B cell (primary cell): ENCODE data around the gene DIO2. TPM values are rescaled to one million over a fixed set of nuclear protein-coding genes. Genes with fewer than 3 reads are reported as not detected.

ENCODE experiments used
- ATAC-seq: fragments of 200-7000 bp; cut with Tn5 transposase; one replicate; pipeline ENCODE4 v1.10.0; 2021; ENCODE audit warnings: low read depth, mild to moderate bottlenecking, moderate number of reproducible peaks, moderate library complexity
- CTCF ChIA-PET: fragments of 350-600 bp; sonication (Branson Sonifier 250); formaldehyde crosslinking; loops from one replicate; lab custom pipeline; 2021; ENCODE audit warnings: antibody characterized with exemption, inconsistent platforms; lab: Charles Lee
- POLR2A ChIA-PET: fragments of 350-600 bp; sonication (Branson Sonifier 250); formaldehyde crosslinking; loops from one replicate; lab custom pipeline; 2021; ENCODE audit warnings: antibody characterized with exemption; lab: Charles Lee
- DNase-seq: peaks from one replicate; pipeline ENCODE4 v3.0.0; 2013
- H2AFZ ChIP-seq: 2 replicates; pipeline ENCODE4 v1.6.1; 2012; ENCODE audit warnings: mild to moderate bottlenecking, low read depth, low read length; ENCODE audit not compliant: insufficient read depth, poor library complexity, severe bottlenecking
- H3K27ac ChIP-seq, 2 donors: 1 replicate in 1 of 2; 2 replicates in 1 of 2; pipeline ENCODE4 v1.5.1; 2012 to 2013; ENCODE audit warnings: low read length in 2 of 2, mild to moderate bottlenecking in 2 of 2, moderate library complexity in 1 of 2
- H3K27me3 ChIP-seq, 4 experiments: fragments of 200-600 bp in 1 of 4; sonication (generic) in 1 of 4; replicated peaks in 1 of 4; 1 replicate in 2 of 4; 2 replicates in 2 of 4; pipeline versions ENCODE4 v1.6.1 to v1.7.0; 2013 to 2016; ENCODE audit warnings: low read length in 3 of 4, mild to moderate bottlenecking in 2 of 4, mixed read lengths in 1 of 4, moderate library complexity in 1 of 4; ENCODE audit not compliant: insufficient read depth in 4 of 4, control insufficient read depth in 3 of 4; ENCODE audit errors: control extremely low read depth in 1 of 4
- H3K36me3 ChIP-seq, 2 experiments: replicated peaks in 1 of 2; 1 replicate in 1 of 2; 2 replicates in 1 of 2; pipeline versions ENCODE4 v1.6.1 to v1.7.1; 2013; ENCODE audit warnings: low read length in 1 of 2; ENCODE audit not compliant: insufficient read depth in 2 of 2, control insufficient read depth in 1 of 2; ENCODE audit errors: control extremely low read depth in 1 of 2, extremely low read depth in 1 of 2
- H3K4me1 ChIP-seq, 2 donors: fragments of 200-600 bp in 1 of 2; sonication (generic) in 1 of 2; 1 replicate in 1 of 2; 2 replicates in 1 of 2; pipeline versions ENCODE4 v1.5.1 to v1.6.1; 2013 to 2017; ENCODE audit warnings: low read length in 2 of 2; ENCODE audit not compliant: control insufficient read depth in 2 of 2, insufficient read depth in 2 of 2
- H3K4me2 ChIP-seq: replicated peaks from 2 replicates; pipeline ENCODE3; 2012; ENCODE audit warnings: mild to moderate bottlenecking, low read depth, low read length; ENCODE audit not compliant: poor library complexity, severe bottlenecking
- H3K4me3 ChIP-seq, 5 experiments: fragments of 200-600 bp in 1 of 5; sonication (generic) in 1 of 5; 1 replicate in 3 of 5; 2 replicates in 2 of 5; pipeline versions ENCODE4 v1.5.1 to v1.7.0; 2011 to 2016; ENCODE audit warnings: low read length in 4 of 5, mild to moderate bottlenecking in 4 of 5, low read depth in 2 of 5, control low read depth in 1 of 5, moderate library complexity in 1 of 5; ENCODE audit not compliant: insufficient read depth in 1 of 5; ENCODE audit errors: control extremely low read depth in 1 of 5, extremely low read depth in 1 of 5
- H3K79me2 ChIP-seq: fragments of 200-600 bp; sonication (generic); one replicate; pipeline ENCODE4 v1.6.0; 2016; ENCODE audit warnings: low read length; ENCODE audit not compliant: control insufficient read depth, insufficient read depth
- H3K9ac ChIP-seq: fragments of 200-600 bp; sonication (generic); 2 replicates; pipeline ENCODE4 v1.6.1; 2017; ENCODE audit warnings: mild to moderate bottlenecking, low read length, moderate library complexity
- H3K9me3 ChIP-seq, 3 donors: one replicate each; pipeline versions ENCODE4 v1.6.1 to v1.7.1; 2013; ENCODE audit warnings: low read length in 2 of 3; ENCODE audit not compliant: control insufficient read depth in 2 of 3, insufficient read depth in 1 of 3; ENCODE audit errors: control extremely low read depth in 1 of 3
- H4K20me1 ChIP-seq: 2 replicates; pipeline ENCODE4 v1.6.0; 2012; ENCODE audit warnings: mild to moderate bottlenecking, low read length; ENCODE audit not compliant: insufficient read depth, control insufficient read depth, poor library complexity, severe bottlenecking
- H3K27ac Mint-ChIP-seq: one replicate; pipeline ENCODE4 v1.8.0; 2021; ENCODE audit warnings: mixed read lengths
- H3K27me3 Mint-ChIP-seq: one replicate; pipeline ENCODE4 v1.8.0; 2021; ENCODE audit warnings: mixed read lengths
- H3K4me1 Mint-ChIP-seq: one replicate; pipeline ENCODE4 v1.8.0; 2021; ENCODE audit warnings: mixed read lengths
- H3K4me3 Mint-ChIP-seq: one replicate; pipeline ENCODE4 v1.8.0; 2021; ENCODE audit warnings: mixed read lengths
- H3K9me3 Mint-ChIP-seq: one replicate; pipeline ENCODE4 v1.8.0; 2022; ENCODE audit warnings: mixed read lengths; ENCODE audit not compliant: insufficient read depth
- CTCF ChIP-seq: fragments of 200-600 bp; IDR thresholded peaks from one replicate; pipeline ENCODE4 v1.8.0; 2022; ENCODE audit warnings: antibody characterized with exemption, mild to moderate bottlenecking
- EZH2 ChIP-seq: IDR thresholded peaks from 2 replicates; pipeline ENCODE4 v1.6.1; 2012; ENCODE audit warnings: borderline replicate concordance, low read depth, mild to moderate bottlenecking, moderate library complexity, low read length; ENCODE audit not compliant: insufficient read depth, poor library complexity, severe bottlenecking
- WGBS: methylation state at CpG from one replicate; pipeline ENCODE4 v1.1.5; 2013; ENCODE audit warnings: missing lambda C conversion rate; ENCODE audit not compliant: insufficient coverage; 5-methylcytosine and 5-hydroxymethylcytosine counted together
- intact Hi-C: fragments of 100-400 bp; cut with micrococcal nuclease; formaldehyde crosslinking; loops from one replicate; pipeline ENCODE4 v1.10.0; 2022
- polyA plus RNA-seq: library from polyadenylated mRNA; depleted of rRNA; stranded (reverse); fragments of >200 nt; gene quantifications from 2 replicates; pipeline ENCODE4 v1.2.3, GENCODE V29; 2012
- total RNA-seq, 2 donors: library from RNA; stranded (reverse); fragments of 120-200 nt in 1 of 2; gene quantifications; 1 replicate in 1 of 2; 2 replicates in 1 of 2; pipeline versions ENCODE4 v1.2.3 to v1.2.4, GENCODE V29; 2013 to 2022

The DIO2 gene
- total and polyA plus RNA-seq, 2 donors (not counting 1 experiment from before 2014, with no cell fraction given), result not detected

- Mint-ChIP-seq H3K27me3 (no peaks in the 10 kb centered on the region), H3K4me1 (no peaks in the 10 kb centered on the region), H3K9me3 (peaks cover 4% of the 10 kb centered on the region), H3K27ac (no peak overlapping the region), H3K4me3 (no peak overlapping the region)
- no peak overlapping the region for H2AFZ ChIP-seq
- H3K4me1 ChIP-seq, result no peaks in the 10 kb centered on the region
- H3K9ac ChIP-seq, result no peak overlapping the region
- H3K36me3 ChIP-seq, result no peaks in the 10 kb centered on the region
- no peak overlapping the region for H3K27ac ChIP-seq
- peaks cover 0 to 2% (median 0%) of the 10 kb centered on the region in 3 donors for H3K9me3 ChIP-seq
- H4K20me1 ChIP-seq, result no peaks in the 10 kb centered on the region
- ChIA-PET POLR2A (no interaction called here), CTCF (no interaction called here)
- H3K27me3 ChIP-seq, result no peaks in the 10 kb centered on the region
- no peaks in the 10 kb centered on the region for H3K79me2 ChIP-seq
- intact Hi-C loops, result no loop called here
- ATAC-seq (no peak), DNase-seq (no peak)
- H3K4me2 ChIP-seq, result no peak overlapping the region
- WGBS, result 83% methylated on average over 6 of the region's 10 CpGs
- TF ChIP-seq EZH2 (no peak), CTCF (no peak)
- no peak overlapping the region for H3K4me3 ChIP-seq
Observed at GRCh38 chr14:80215756-80216581, 4.7 kb upstream of the DIO2 start.

- Histone ChIP-seq H3K79me2 (no peaks in the 10 kb centered on the region), H2AFZ (no peak overlapping the region), H3K4me1 (no peaks in the 10 kb centered on the region), H3K27me3 (no peaks in the 10 kb centered on the region), H4K20me1 (no peaks in the 10 kb centered on the region), H3K27ac (no peak overlapping the region), H3K4me3 (no peak overlapping the region), H3K4me2 (no peak overlapping the region), H3K9ac (no peak overlapping the region), H3K9me3 (peaks cover 0 to 3% (median 0%) of the 10 kb centered on the region in 3 donors), H3K36me3 (no peaks in the 10 kb centered on the region)
- CTCF ChIA-PET, result no interaction called here
- Mint-ChIP-seq H3K4me3 (no peak overlapping the region), H3K27me3 (no peaks in the 10 kb centered on the region), H3K9me3 (peaks cover 4% of the 10 kb centered on the region), H3K27ac (no peak overlapping the region), H3K4me1 (no peaks in the 10 kb centered on the region)
- intact Hi-C loops, result no loop called here
- POLR2A ChIA-PET, result no interaction called here
- DNase-seq (no peak), ATAC-seq (no peak)
- TF ChIP-seq CTCF, result no peak
- no peak for TF ChIP-seq EZH2
- 100% methylated on average over 1 of the region's 4 CpGs for WGBS
Observed at GRCh38 chr14:80215081-80215480, 3.8 kb upstream of the DIO2 start.
